GM20431 (cell line): ENCODE measurements around the gene EFNA3.

Experiments used
- in situ Hi-C: fragments of 300-500 bp; cut with MseI, MboI; formaldehyde crosslinking; loops from one replicate; pipeline ENCODE4 v1.15.0; 2020; ENCODE audit warnings: low sequenced_read_pairs; ENCODE audit not compliant: unreplicated experiment

Gene EFNA3

DNA sequence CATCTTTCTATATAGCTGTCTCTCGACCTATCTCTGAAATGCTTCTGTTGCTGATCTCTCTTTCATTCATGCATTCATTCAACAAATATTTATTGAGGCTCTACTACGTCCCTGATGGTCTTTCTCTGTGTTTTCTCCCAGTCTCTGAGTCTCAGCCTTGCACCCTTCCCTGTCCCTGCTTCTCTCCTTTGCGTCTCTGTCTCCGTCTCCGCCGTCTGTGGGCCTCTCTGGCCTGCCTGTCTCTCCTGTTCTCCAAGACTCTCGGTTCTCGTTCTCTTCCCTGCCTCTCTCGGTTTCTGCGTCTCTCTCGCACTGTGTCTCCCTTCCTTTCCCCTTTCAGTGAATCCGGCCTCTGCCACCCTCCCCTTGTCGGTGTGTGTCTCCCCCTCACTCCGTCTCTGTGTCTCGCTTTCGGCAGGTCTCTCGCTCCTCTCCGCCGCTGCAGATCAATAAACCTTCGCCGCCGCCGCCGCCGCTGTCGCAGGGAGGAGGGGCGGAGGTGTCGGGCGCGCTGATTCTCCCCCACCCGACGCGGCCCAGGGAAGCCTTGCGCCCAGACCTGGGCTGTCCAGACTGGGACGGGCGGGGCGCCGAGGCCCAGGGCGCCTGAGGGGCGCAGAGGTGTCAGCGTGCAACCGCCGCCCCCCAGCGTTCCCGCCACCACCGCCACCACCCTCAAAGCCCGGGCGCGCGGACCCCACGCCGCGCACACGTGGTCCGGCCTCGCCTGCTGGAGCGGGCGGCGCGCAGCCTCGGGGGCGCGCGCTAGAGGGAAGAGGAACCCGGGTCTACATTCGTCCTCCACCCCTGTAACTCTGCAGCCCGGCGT lies 3.0 kb downstream of the EFNA3 start:
- in situ Hi-C loops, result no loop called here

DNA sequence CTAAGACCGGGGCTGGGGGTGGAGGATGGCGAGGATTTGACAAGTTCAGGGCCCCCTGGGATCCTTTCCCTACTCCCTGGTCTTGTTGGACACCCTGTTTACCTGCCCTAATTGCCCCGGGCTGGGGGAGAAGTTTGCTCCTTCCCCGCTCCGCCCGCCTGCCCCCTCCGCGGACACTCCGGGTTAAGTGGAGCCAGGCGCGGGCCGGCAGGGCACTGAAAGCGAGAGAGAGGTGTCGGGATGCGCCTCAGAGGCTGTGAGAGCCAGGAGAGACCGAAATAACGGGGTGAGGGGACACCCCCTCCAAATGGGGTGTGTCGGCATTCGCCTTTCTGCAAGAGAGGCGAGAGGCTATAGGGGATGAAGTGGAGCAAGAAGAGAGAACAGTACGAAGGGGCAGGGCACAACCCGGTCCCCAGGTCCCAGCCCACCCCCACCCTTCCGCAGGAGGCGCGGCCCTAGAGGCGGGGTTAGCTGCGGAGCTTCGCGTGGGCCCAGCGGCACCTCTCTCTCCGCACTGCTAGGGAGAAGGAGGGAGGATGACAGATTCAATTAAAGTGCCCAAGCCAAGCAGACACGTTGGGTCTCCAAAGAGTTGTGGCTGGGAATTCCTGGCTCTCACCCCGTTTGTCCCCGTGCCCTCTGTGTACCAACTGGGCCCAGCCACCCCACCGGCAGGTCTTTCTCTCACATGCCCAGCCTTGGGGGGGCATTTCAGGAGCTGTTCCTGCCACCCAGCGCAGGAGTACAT lies 3.8 kb downstream of the EFNA3 start:
- in situ Hi-C loops, result no loop called here

DNA sequence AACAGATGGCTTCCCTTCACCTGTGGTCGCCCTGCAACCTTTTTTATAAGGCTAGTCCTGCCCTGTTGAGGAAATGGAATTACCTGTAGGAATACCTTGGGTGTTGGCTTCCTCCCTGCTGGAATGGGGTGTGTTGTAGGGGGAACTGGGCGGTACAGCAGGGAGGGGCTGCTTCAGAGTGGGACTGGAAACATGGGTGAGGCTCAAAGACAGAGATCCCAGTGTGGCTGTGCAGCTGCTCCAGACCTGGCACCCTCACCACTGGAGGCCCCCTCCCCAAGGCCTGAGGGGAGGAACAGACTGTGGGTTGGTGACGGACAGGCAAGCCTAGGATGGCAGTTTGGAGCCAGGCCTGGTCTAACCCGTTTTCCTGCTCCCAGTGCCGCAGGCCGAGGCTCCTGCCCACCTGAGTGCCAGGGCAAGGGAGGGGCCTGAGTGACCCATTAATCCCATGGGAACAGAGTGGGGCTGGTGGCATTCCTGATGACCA lies 4.5 kb downstream of the EFNA3 start:
- in situ Hi-C loops, result no loop called here

DNA sequence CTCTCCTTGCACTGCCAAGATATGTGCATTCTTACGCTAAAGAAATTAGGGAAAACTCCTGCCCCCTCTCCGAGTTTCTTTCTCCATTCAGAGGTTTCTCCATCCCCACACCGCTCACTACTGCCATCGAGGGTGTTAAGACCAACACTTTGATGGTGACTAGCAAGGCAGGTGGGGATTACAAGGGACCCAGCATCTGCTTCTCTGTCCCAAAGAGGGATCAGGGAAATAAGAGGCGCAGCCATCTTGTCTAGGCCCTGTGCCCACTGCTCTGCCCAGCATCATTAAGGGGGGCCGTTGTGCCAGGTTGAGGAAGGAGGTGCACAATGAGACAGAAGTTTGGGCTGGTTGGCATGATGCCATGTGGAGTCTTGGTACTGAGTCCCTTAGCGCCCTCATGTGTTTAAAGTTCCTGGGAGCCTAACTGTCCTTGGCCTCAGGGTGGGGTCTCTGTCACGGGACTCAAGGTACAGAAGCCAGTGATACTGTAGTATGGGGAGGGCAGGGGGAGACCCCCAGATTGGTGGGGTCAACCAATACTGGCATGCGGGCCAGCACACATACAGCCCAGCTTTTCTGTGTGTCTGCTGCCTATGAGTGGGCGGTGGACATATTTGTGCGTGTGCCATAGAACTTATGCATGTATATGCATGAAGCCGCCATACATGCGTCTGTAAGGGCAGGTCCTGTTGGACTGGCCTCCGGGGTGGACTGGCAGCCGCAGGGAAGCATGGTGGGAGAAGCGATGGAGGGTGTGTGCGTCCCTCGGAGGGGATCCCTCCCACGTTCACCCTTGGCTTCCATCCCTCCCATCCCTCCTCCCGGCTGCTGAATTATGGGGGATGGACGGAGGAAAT lies 5.5 kb downstream of the EFNA3 start:
- in situ Hi-C loops, result no loop called here

DNA sequence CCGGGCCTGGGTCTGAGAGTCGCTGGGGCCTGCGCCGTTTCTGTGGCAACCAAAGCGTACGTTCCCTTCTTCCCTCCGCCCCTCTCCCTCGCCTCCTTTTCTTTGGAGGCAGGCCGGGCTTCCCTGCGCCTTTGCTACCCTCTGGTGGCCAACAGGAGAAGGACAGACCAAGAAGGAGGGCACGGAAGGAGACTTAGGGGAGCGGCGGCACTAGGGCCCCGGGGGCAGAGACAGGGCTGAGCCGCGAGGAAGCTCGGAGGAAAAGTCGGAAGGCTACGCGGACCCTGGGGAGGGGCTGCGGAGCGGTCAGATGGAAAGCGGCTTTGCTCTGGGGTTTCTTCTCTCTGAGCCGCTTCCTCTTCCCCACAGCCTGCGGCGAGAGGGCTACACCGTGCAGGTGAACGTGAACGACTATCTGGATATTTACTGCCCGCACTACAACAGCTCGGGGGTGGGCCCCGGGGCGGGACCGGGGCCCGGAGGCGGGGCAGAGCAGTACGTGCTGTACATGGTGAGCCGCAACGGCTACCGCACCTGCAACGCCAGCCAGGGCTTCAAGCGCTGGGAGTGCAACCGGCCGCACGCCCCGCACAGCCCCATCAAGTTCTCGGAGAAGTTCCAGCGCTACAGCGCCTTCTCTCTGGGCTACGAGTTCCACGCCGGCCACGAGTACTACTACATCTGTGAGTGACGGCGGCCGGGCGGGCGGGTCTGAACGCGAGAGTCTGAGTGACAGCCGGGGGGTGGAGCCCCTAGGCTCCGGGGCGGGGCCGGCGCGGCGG lies 6.3 kb downstream of the EFNA3 start:
- in situ Hi-C loops, result no loop called here

DNA sequence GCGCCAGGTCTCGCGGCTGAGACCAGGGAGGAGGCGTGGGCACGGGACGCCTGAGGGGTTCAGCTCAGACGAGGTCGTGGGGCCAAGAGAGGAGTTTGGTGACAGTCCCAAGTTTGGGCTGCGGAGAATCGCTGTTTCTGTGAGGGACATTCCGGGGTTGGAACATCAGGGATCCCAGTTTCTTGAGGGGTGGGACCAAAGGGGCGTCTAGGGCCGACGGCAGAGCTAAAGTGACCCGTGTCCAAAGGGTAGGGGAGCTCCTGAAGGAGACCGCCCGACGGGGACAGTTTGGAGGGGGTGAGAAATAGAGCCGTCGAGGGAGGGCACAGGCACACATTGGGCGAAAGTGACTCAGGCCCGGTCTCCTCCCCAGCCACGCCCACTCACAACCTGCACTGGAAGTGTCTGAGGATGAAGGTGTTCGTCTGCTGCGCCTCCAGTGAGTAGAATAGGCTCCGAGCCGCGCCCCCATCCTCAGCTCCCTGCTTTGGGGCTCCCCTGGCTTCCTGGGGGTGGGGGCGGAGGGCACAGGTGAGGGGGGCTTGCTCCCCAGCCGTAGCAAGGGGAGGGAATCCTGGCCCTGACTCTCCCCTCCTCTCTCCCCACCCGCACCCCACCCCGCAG lies 7.0 kb downstream of the EFNA3 start:
- in situ Hi-C loops, result no loop called here

DNA sequence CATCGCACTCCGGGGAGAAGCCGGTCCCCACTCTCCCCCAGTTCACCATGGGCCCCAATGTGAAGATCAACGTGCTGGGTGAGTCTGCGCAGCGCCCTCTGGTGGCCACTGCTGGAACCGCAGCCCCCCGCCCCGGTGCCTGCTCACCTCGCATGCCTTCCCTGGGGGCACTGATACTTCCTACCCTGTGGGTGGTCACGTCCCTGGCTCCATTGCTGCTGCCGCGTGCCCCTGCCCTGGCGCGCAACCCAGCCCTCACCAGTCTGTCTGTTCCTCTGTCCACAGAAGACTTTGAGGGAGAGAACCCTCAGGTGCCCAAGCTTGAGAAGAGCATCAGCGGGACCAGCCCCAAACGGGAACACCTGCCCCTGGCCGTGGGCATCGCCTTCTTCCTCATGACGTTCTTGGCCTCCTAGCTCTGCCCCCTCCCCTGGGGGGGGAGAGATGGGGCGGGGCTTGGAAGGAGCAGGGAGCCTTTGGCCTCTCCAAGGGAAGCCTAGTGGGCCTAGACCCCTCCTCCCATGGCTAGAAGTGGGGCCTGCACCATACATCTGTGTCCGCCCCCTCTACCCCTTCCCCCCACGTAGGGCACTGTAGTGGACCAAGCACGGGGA lies 7.6 kb downstream of the EFNA3 start:
- in situ Hi-C loops, result no loop called here

DNA sequence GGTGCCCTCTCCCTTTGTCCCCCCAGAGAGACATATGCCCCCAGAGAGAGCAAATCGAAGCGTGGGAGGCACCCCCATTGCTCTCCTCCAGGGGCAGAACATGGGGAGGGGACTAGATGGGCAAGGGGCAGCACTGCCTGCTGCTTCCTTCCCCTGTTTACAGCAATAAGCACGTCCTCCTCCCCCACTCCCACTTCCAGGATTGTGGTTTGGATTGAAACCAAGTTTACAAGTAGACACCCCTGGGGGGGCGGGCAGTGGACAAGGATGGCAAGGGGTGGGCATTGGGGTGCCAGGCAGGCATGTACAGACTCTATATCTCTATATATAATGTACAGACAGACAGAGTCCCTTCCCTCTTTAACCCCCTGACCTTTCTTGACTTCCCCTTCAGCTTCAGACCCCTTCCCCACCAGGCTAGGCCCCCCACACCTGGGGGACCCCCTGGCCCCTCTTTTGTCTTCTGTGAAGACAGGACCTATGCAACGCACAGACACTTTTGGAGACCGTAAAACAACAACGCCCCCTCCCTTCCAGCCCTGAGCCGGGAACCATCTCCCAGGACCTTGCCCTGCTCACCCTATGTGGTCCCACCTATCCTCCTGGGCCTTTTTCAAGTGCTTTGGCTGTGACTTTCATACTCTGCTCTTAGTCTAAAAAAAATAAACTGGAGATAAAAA lies 8.4 kb downstream of the EFNA3 start:
- in situ Hi-C loops, result no loop called here

DNA sequence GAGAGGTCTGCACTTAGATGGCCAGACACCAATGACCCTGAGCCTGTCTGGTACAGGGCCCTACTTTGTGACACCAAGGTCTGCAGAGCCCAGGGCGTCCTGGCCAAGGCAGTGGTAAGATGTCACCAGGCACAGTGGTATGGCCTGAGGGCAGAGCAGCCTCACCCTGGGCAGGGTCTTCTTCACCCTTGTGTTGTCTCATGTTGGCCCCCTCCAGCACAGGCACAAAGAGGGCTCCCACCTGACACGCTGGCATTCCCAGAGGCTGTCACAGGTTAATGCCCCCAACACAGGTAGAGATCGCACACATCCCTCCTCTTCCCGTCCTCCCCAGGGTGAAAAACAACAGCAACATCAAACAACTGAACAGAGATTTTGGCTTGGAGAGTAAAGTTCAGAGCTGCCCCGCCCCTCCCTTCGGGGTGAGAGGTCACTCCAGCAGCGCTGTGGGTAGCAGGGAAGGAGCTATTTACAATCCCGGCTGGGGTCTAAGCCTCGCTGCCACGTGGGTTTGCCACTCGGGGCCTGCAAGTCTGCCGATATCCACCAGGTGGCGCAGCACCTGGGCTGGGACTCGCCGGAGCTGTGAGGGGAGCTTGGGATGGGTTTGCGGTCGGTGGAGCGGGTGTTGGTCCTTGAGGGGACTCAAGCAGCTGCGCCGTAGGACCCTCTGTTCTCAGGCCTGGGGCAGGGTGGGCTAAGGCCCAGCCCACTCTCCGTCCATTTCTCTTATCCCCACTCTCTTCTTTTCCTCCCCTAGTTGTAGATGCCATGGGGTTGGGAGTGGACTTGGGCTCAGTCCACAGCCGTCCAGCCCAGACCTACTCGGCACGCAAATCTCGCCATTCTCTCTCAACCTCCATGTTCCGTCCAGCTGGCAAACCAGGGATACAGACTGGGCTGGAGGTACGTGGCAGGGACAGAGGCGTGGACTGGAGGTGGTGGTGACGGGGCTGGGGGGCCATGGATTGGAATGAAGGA lies 12.7 kb downstream of the EFNA3 start:
- in situ Hi-C loops, result no loop called here

DNA sequence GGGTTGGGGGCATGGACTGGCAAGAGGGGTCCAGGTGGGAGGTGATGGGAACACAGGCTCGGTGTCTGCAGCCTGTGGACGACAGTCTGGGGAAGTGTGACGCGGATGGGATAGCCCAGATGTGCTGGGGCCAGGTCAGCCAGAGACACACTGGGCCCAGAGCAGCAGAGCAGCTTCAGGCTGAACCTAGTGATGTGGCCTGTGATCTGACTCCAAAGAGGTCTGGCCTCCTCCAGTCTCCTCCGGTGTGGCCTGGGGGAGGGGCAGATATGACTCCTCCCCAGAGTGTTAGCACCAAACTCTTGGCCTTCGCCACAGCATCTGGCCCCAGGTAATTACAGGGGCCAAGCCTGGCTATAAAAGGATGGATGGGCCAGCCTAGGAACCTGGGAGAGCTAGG lies 13.5 kb downstream of the EFNA3 start:
- in situ Hi-C loops, result no loop called here

DNA sequence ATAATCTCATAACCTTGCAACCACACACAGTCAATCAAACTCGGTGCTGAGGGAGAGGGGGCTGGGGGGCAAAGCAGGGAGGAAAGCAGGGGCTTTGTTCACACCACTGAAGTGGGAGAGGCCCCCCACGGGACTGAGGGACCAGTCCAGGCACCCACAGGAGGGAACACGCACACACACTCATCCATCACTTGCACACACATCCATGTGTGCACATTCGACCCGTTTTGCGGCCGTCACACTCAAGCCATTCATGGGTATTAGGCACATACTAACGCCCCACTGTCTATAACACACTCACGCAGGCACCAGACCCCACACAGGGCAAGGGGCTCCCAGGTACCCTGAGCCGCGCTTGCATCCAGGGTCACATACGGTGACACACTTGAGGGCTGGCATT lies 14.0 kb downstream of the EFNA3 start:
- in situ Hi-C loops, result no loop called here

DNA sequence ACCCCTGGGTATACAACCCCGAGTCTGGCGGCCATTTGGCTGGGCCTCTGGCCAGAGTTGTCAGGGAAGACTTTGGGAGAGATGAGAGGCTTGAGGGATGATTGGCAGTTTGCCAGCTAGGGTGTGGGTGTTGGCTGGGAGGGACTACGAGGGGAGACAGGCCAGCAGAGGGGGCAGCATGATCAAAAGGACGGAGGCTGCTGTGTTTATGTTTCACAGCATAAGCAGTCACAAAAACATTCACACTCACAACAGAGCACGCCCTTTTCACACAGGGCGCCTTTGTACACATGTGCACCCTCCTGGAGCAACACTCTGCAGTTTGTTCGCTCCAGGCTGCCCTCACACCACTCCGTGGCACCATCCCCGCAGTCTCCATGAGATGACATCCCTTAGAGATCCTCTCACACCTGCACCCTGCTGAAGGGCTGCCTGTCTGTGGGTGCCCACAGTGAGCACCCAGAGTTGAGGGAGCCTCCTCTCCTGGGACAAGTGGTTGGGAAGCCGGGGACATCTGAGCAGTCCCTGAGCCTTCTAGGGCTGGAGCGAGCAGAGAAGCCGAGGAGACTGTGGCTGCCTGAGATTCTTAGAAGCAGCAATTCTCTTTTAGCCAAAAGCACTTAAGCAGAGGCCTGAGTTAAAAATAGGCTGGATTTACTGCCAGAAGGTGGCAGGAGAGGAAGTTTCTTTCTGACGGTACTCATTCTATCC lies 15.4 kb downstream of the EFNA3 start:
- in situ Hi-C loops, result no loop called here

DNA sequence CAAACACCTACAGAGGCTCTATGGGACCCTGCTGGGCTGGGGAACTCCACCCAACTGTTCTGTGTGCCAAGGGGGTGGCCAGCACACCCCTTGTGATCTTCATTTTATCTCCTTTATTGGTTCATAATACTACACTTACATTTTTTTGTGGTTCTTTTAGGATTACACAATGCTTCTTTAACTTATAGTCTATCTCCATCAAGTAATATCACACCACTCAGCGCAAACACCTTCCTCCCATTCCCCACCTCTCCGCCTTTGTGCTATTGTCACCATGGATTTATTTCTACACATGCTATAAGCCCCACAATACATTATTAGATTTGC lies 15.9 kb downstream of the EFNA3 start:
- in situ Hi-C loops, result no loop called here

DNA sequence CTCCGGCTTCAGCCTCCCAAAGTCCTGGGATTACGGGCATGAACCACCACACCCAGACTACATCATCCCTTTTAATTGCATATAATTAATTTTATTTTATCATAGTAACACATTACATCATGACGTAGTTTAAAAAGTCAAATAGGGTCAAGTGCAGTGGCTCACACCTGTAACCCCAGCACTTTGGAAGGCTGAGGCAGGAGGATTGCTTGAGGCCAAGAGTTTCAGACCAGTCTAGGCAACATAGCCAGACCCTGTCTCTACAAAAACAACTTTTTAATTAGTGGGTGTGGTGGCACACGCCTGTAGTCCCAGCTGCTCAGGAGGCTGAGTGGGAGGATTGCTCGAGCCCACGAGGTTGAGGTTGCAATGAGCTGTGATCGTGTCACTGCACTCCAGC lies 20.7 kb downstream of the EFNA3 start:
- in situ Hi-C loops, result loop anchor here (5.0 kb wide), 1 partner anchor 63 kb away; no protein-coding TSS in a partner anchor

DNA sequence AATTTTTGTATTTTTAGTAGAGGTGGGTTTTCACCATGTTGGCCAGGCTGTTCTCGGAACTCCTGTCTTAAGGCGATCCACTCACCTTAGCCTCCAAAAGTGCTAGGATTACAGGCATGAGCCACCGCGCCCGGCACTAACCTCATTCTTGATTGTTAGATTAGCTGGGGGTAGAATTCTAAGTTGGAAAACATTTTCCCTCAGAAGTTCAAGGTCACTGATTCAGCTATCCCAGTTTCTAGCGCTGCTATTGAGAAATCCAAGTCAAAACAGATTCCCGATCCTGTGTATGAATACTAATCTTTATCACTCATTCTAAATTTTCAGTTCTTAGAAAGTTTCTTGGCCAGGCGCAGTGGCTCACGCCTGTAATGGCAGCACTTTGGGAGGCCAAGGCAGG lies 24.7 kb downstream of the EFNA3 start:
- in situ Hi-C loops, result no loop called here

DNA sequence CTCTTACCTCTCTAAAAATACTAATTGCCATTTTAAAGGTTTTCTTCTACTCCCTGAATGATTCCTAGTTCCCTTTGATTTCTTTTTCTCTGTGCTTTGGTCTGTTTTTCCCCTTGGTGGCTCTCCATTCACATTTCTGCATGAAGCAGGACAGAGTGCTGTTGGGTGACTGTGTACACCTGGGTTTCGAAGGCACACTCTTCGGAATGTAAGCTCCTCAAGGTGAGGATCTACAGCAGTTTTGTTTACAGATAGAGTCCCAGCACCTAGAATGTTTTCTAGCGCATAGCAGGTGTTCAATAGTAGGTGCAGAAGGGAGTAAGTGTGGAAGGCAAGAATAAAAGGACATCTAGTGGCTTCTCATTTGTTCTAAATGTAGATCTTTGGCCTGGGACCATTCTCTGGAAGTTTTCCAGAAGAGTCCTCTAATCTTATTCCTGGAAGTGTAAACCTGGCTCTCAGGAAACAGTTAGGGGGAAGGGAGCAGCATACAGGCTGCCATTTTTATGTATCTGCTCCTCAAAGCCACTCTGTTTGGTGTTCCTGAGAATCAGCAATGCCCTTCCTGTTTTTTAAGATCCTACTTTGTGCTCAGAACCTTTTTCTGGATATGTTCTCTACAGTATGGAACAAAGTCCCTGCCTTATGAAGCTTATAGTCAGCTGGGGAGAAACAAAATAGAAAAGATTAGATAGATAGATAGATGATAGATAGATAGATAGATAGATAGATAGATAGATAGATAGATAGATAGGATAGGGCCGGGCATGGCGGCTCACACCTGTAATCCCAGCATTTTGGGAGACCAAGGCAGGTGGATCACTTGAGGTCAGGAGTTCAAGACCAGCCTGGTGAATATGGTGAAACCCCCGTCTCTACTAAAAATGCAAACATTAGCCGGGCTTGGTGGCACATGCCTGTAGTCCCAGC lies 26.2 kb downstream of the EFNA3 start:
- in situ Hi-C loops, result no loop called here
